Transverse colon (tissue), 4 donors: ENCODE measurements around the gene NOVA1. TPM values are rescaled to one million over a fixed set of nuclear protein-coding genes. Genes with fewer than 3 reads are reported as not detected.

Experiments
- DNase-seq: peaks from one replicate; pipeline ENCODE4 v3.0.0-alpha.2; 2019
- H3K27ac ChIP-seq, 4 donors: fragments of 200-600 bp; sonication (generic); 2 replicates each; pipeline ENCODE4 v1.5.1; 2016 to 2018; ENCODE audit warnings: inconsistent platforms in 4 of 4
- H3K27me3 ChIP-seq: fragments of 200-600 bp; sonication (generic); 2 replicates; pipeline ENCODE4 v1.5.1; 2017; ENCODE audit warnings: inconsistent platforms
- H3K36me3 ChIP-seq, 4 donors: fragments of 200-600 bp; sonication (generic); 2 replicates each; pipeline ENCODE4 v1.5.1; 2017 to 2019; ENCODE audit warnings: inconsistent platforms in 4 of 4
- H3K4me1 ChIP-seq, 4 donors: fragments of 200-600 bp; sonication (generic); 2 replicates each; pipeline ENCODE4 v1.5.1; 2017 to 2020; ENCODE audit warnings: inconsistent platforms in 4 of 4
- H3K4me3 ChIP-seq, 4 donors: fragments of 200-600 bp; sonication (generic); 1 replicate in 1 of 4; 2 replicates in 3 of 4; pipeline versions ENCODE4 v1.5.1 to v1.6.1; 2017 to 2019; ENCODE audit warnings: inconsistent platforms in 4 of 4
- H3K9me3 ChIP-seq, 2 donors: fragments of 200-600 bp; sonication (generic); 2 replicates each; pipeline ENCODE4 v1.5.1; 2017 to 2019; ENCODE audit warnings: inconsistent platforms in 2 of 2
- CTCF ChIP-seq, 5 experiments: fragments of 200-600 bp in 3 of 5; fragments of 450-650 bp in 2 of 5; sonication (generic) in 3 of 5; IDR thresholded peaks; 1 replicate in 2 of 5; 2 replicates in 3 of 5; pipeline ENCODE4 v1.5.1; 2016 to 2017; ENCODE audit warnings: antibody characterized with exemption in 5 of 5, inconsistent platforms in 3 of 5, mild to moderate bottlenecking in 2 of 5, moderate library complexity in 1 of 5
- EP300 ChIP-seq: sonication (generic); formaldehyde crosslinking; IDR thresholded peaks from one replicate; pipeline ENCODE4 v1.6.1; 2017; ENCODE audit warnings: antibody characterized with exemption, low read depth
- POLR2A ChIP-seq: fragments of 450-650 bp; IDR thresholded peaks from one replicate; pipeline ENCODE4 v1.6.1; 2016; ENCODE audit warnings: antibody characterized with exemption, mild to moderate bottlenecking, moderate library complexity
- POLR2AphosphoS5 ChIP-seq, 3 donors: sonication (generic); formaldehyde crosslinking; IDR thresholded peaks; one replicate each; pipeline ENCODE4 v1.6.1; 2016; ENCODE audit warnings: antibody characterized with exemption in 3 of 3
- WGBS, 2 donors: methylation state at CpG; one replicate each; pipeline ENCODE4 v1.1.5; 2018; ENCODE audit warnings: low coverage in 1 of 2; 5-methylcytosine and 5-hydroxymethylcytosine counted together
- in situ Hi-C, 4 donors: fragments of 200-750 bp; cut with MboI; loops; one replicate each; pipeline versions ENCODE4 v1.15.0 to v1.15.1; 2017; ENCODE audit warnings: low sequenced_read_pairs in 3 of 4, low pct_ligation_motif_present in 1 of 4, low pct_unique_long_range_greater_than_20kb in 1 of 4
- intact Hi-C: fragments of 100-400 bp; cut with DNase I; formaldehyde crosslinking; loops from one replicate; pipeline ENCODE4 v1.15.1; 2023; ENCODE audit warnings: low total_unique reads
- total RNA-seq, 4 donors: library from RNA; depleted of rRNA; stranded (reverse); fragments of >200 nt; gene quantifications; one replicate each; pipeline ENCODE4 v1.1.0, GENCODE V29; 2016

NOVA1 gene
- total RNA-seq, 4 donors from 2014 or later = 3.1 to 20.2 (median 6.2) TPM

GRCh38 chr14:26401179-26401968, 196.5 kb downstream of the NOVA1 start:
- no peaks in the 10 kb centered on the region for H3K36me3 ChIP-seq
- H3K4me3 ChIP-seq = no peak overlapping the region
- TF ChIP-seq EP300 (no peak), POLR2A (no peak), CTCF (IDR thresholded peaks at IDR 0.05) (no peak), POLR2AphosphoS5 (IDR thresholded peaks at IDR 0.05) (no peak)
- WGBS, 2 donors = 23 to 24% methylated on average over 4 to 11 of the region's 11 CpGs
- intact Hi-C loops = no loop called here
- H3K27me3 ChIP-seq = no peaks in the 10 kb centered on the region
- no peaks in the 10 kb centered on the region for H3K9me3 ChIP-seq
- no peak for DNase-seq
- in situ Hi-C loops = no loop called here
- H3K27ac ChIP-seq = no peak overlapping the region
- H3K4me1 ChIP-seq = no peaks in the 10 kb centered on the region

GRCh38 chr14:26400373-26400772, 197.5 kb downstream of the NOVA1 start:
- H3K4me1 ChIP-seq = peaks cover 0 to 1% (median 0%) of the 10 kb centered on the region in 4 donors
- no peak overlapping the region for H3K4me3 ChIP-seq
- H3K36me3 ChIP-seq = no peaks in the 10 kb centered on the region
- in situ Hi-C loops (no loop called here), intact Hi-C loops (no loop called here)
- no peaks in the 10 kb centered on the region for H3K9me3 ChIP-seq
- no peak for DNase-seq
- no peak for TF ChIP-seq POLR2AphosphoS5 (IDR thresholded peaks at IDR 0.05)
- TF ChIP-seq POLR2A = no peak
- no peak for TF ChIP-seq EP300
- TF ChIP-seq CTCF (IDR thresholded peaks at IDR 0.05) = no peak
- H3K27ac ChIP-seq = no peak overlapping the region
- 92% methylated on average over 1 of the region's 1 CpG; no CpG with 5 or more reads in 1 of the 2 donors for WGBS, 2 donors
- no peaks in the 10 kb centered on the region for H3K27me3 ChIP-seq

- Histone ChIP-seq H3K27ac (no peak overlapping the region), H3K4me3 (no peak overlapping the region), H3K27me3 (no peaks in the 10 kb centered on the region), H3K36me3 (no peaks in the 10 kb centered on the region), H3K9me3 (no peaks in the 10 kb centered on the region), H3K4me1 (peaks cover 0 to 16% (median 4%) of the 10 kb centered on the region in 4 donors)
- in situ Hi-C loops = no loop called here
- intact Hi-C loops = no loop called here
- no peak for DNase-seq
- TF ChIP-seq CTCF (IDR thresholded peaks at IDR 0.05) = no peak
- no peak for TF ChIP-seq EP300
- no peak for TF ChIP-seq POLR2A
These were observed 199.2 kb downstream of the NOVA1 start for GRCh38 chr14:26398616-26399015.
